ENCODE results near the gene CDH9.

The CDH9 gene

DNA sequence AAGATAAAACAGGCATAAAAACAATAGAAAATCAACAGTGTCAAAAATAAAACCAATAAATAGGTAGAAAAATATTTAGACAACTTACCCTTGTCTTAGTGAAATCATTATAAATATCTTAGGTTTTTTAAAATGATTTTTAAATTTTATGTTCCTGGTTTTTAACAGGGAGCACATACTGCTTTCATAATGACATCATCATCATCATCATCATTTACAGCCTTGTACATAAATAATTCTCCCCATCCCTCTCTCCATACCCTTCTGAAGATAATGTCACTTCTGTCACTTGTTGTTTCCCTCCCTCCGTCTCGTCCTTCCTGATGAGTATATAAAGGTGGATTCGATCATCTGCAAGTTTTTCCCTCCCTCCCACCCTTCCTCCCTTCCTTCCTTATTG, 56.6 kb downstream of the CDH9 start:
- TF ChIP-seq, protein P1, sequence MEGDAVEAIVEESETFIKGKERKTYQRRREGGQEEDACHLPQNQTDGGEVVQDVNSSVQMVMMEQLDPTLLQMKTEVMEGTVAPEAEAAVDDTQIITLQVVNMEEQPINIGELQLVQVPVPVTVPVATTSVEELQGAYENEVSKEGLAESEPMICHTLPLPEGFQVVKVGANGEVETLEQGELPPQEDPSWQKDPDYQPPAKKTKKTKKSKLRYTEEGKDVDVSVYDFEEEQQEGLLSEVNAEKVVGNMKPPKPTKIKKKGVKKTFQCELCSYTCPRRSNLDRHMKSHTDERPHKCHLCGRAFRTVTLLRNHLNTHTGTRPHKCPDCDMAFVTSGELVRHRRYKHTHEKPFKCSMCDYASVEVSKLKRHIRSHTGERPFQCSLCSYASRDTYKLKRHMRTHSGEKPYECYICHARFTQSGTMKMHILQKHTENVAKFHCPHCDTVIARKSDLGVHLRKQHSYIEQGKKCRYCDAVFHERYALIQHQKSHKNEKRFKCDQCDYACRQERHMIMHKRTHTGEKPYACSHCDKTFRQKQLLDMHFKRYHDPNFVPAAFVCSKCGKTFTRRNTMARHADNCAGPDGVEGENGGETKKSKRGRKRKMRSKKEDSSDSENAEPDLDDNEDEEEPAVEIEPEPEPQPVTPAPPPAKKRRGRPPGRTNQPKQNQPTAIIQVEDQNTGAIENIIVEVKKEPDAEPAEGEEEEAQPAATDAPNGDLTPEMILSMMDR (IDR thresholded peaks at IDR 0.05) = no peak
- Histone ChIP-seq H3K9ac (no peak overlapping the region), H2AFZ (no peak overlapping the region)

DNA sequence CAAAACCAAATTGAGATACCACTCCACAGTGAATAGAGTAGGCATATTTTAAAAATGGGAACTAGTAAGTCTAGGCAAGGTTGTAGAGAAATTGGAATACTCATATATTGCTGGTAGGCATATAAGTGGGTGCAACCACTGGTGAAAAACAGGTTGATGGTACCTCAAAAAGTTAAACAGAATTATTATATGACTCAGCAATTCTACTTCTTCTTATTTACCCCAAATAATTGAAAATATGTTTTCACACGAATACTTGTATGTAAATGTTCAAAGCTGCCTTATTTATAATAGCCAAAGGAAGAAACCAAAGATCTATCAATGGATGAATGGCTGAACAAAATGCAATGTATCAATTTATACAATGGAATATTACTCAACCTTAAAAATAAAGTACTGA, 79.1 kb downstream of the CDH9 start:
- Histone ChIP-seq H3K9me3 (ENCODE audit: control insufficient read depth, low read length) (no peaks in the 10 kb centered on the region), H3K4me3 (ENCODE audit: low read depth, low read length) (no peak overlapping the region), H3K36me3 (ENCODE audit: control insufficient read depth, insufficient read depth, low read length) (no peaks in the 10 kb centered on the region), H2AFZ (no peak overlapping the region), H3K79me2 (no peaks in the 10 kb centered on the region), H3K27me3 (ENCODE audit: control insufficient read depth, insufficient read depth, low read length) (no peaks in the 10 kb centered on the region), H3K9ac (no peak overlapping the region), H3K27ac (no peak overlapping the region), H3K4me2 (ENCODE audit: low read length) (no peak overlapping the region), H3K4me1 (no peaks in the 10 kb centered on the region)
- TF ChIP-seq, protein P1 (IDR thresholded peaks at IDR 0.05) = no peak

More for the DNA sequence above, 56.6 kb downstream of the CDH9 start:
- Histone ChIP-seq H3K79me2 (no peaks in the 10 kb centered on the region), H3K36me3 (ENCODE audit: control insufficient read depth, insufficient read depth, low read length) (no peaks in the 10 kb centered on the region), H3K4me3 (ENCODE audit: low read depth, low read length) (no peak overlapping the region), H3K27me3 (ENCODE audit: control insufficient read depth, insufficient read depth, low read length) (no peaks in the 10 kb centered on the region), H3K27ac (no peak overlapping the region), H3K4me2 (ENCODE audit: low read length) (no peak overlapping the region), H3K4me1 (no peaks in the 10 kb centered on the region), H3K9me3 (ENCODE audit: control insufficient read depth, low read length) (no peaks in the 10 kb centered on the region)

DNA sequence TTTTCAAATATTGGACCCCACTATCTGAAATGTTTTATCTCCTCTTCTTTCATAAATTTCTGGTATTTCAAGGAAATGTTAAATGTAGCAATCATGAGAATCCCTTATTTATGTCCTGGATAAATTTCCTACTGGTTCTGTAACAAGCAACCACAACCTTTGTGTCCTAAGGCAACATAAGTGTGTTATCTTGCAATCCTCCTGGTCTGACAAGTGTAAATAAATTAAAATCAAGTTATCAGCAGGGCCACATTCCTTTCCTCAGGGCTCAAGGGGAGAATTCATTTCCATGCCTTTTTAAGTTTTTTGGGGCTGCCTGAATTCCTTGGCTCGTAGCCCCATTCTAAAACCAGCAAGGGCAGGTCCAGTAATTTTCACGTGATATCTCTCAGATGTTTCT, 83.2 kb downstream of the CDH9 start:
- H3K27me3 ChIP-seq (ENCODE audit: control insufficient read depth, insufficient read depth, low read length) = no peaks in the 10 kb centered on the region
- no peak overlapping the region for H3K4me3 ChIP-seq (ENCODE audit: low read depth, low read length)
- TF ChIP-seq, protein P1 (IDR thresholded peaks at IDR 0.05) = no peak
- H3K36me3 ChIP-seq (ENCODE audit: control insufficient read depth, insufficient read depth, low read length) = no peaks in the 10 kb centered on the region
- H3K27ac ChIP-seq = no peak overlapping the region
- H2AFZ ChIP-seq = no peak overlapping the region
- H3K4me2 ChIP-seq (ENCODE audit: low read length) = no peak overlapping the region
- no peaks in the 10 kb centered on the region for H3K79me2 ChIP-seq
- no peaks in the 10 kb centered on the region for H3K9me3 ChIP-seq (ENCODE audit: control insufficient read depth, low read length)
- no peak overlapping the region for H3K9ac ChIP-seq
- no peaks in the 10 kb centered on the region for H3K4me1 ChIP-seq

DNA sequence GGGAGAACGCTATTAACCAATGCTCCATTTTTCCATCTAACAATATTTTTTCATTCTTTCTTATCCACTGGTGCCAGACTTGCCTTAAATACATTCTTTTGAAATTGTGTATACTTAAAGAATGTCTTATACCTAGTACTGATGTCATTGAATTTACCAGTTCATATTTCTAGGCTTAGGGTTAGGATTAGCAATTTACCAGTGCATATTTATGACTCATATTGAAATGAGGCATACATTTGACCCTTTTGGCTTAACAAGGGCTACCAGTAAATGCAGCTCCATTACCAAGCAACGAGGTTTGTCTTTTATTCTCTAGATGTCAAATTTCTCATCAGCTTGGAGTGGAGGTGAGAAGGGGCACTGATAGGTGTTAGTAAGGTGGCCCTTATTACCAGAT, 89.5 kb downstream of the CDH9 start:
- H3K4me3 ChIP-seq (ENCODE audit: low read depth, low read length) = no peak overlapping the region
- no peak overlapping the region for H3K4me2 ChIP-seq (ENCODE audit: low read length)
- no peak overlapping the region for H3K9ac ChIP-seq
- no peaks in the 10 kb centered on the region for H3K36me3 ChIP-seq (ENCODE audit: control insufficient read depth, insufficient read depth, low read length)
- H3K27me3 ChIP-seq (ENCODE audit: control insufficient read depth, insufficient read depth, low read length) = no peaks in the 10 kb centered on the region
- no peaks in the 10 kb centered on the region for H3K4me1 ChIP-seq
- H3K27ac ChIP-seq = no peak overlapping the region
- no peaks in the 10 kb centered on the region for H3K79me2 ChIP-seq
- H2AFZ ChIP-seq = no peak overlapping the region
- TF ChIP-seq, protein P1 (IDR thresholded peaks at IDR 0.05) = no peak
- no peaks in the 10 kb centered on the region for H3K9me3 ChIP-seq (ENCODE audit: control insufficient read depth, low read length)

DNA sequence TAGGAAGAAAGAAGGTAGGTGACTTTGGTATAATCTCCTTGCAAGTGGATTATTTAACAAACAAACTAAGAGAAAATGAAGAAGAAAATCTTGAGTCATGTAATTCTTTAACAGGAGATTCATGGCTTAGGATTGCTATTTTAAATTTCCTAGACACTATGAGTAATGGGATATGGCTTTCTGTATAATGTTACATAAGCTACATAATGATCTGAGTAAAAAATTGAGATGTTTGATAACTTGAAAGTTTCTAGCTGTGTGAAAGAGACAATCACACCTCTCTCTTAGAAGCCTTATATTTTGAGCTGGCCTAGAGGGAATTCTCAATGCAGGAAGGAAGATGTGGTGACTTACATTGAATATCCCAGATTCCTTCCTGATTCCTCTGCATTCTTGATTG, 92.5 kb downstream of the CDH9 start:
- no peak overlapping the region for H3K9ac ChIP-seq
- TF ChIP-seq, protein P1 (IDR thresholded peaks at IDR 0.05) = no peak
- H3K4me2 ChIP-seq (ENCODE audit: low read length) = no peak overlapping the region
- H2AFZ ChIP-seq = no peak overlapping the region
- H3K27me3 ChIP-seq (ENCODE audit: control insufficient read depth, insufficient read depth, low read length) = no peaks in the 10 kb centered on the region
- no peaks in the 10 kb centered on the region for H3K36me3 ChIP-seq (ENCODE audit: control insufficient read depth, insufficient read depth, low read length)
- no peaks in the 10 kb centered on the region for H3K4me1 ChIP-seq
- H3K9me3 ChIP-seq (ENCODE audit: control insufficient read depth, low read length) = no peaks in the 10 kb centered on the region
- no peak overlapping the region for H3K4me3 ChIP-seq (ENCODE audit: low read depth, low read length)
- no peak overlapping the region for H3K27ac ChIP-seq
- no peaks in the 10 kb centered on the region for H3K79me2 ChIP-seq

All from parathyroid adenoma (tissue), 2 donors.